ENCODE results near the gene ERO1B. TPM values are rescaled to one million over a fixed set of nuclear protein-coding genes. Genes with fewer than 3 reads are reported as not detected.

Gene ERO1B
- total and polyA plus RNA-seq, 9 donors = 1.8 to 3.6 (median 2.5) TPM

DNA sequence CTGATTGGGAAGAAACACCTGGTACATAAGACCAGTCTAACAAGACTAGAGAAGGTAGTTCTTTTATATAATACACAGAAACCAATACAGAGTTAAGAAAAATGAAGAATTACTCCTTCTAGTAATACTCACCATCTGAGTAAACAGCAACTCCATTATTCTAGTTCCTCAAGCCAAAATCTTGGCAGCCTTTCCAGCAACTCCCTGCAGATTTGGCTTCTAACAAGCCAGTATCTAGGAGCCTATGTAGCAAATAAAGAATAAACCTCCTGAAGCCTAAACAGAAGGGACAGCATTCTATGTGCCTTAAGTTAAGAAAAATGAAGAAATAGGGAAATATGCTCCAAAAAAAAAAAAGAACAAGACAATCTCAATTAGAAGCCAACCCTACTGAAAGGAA is 24.5 kb downstream of the ERO1B start:
- DNase-seq = peak; percentile 55
- Histone ChIP-seq H3K4me3 (ENCODE audit: low read length) (no peak overlapping the region), H3K27ac (ENCODE audit: low read length) (no peak overlapping the region), H3K27me3 (ENCODE audit: control insufficient read depth, insufficient read depth, low read length) (no peaks in the 10 kb centered on the region), H3K4me1 (ENCODE audit: control insufficient read depth, insufficient read depth, low read length) (no peaks in the 10 kb centered on the region), H3K9me3 (replicated peaks; ENCODE audit: control insufficient read depth, low read depth, low read length) (peaks cover 2% of the 10 kb centered on the region), H3K36me3 (ENCODE audit: control insufficient read depth, insufficient read depth, low read length) (no peaks in the 10 kb centered on the region)

DNA sequence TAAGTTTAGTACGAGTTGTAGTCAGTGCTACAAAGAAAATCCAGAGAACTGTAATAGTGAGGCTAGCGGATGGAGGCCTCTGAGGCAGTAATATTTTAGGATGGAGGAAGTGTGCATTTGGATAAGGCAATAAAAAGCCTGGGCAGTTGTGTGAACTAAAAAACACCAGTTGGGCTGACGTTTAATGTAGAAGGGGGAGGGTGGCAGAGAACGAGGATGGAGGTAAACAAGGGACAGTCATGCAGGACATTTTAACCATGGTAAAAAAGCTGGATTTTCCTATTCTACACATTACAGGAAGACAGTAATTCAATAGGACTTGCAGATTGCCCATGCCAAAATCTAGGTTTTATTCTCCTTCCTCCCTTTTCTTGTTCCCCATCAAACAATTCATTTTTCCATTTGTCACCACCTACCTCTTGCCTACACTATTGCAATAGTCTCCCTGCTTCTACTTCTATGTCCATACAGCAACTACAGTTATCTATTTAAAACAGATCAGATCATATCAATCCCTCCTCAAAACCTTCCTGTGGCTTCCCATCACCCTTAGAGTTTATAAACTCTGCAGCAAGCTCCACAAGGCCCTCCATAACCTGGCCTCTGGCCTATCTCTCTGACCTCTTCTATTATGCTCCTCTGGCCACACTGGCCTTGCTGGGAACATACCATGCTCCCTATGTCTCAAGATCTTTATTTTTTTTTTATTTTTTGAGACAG is 27.7 kb downstream of the ERO1B start:
- H3K27me3 ChIP-seq (ENCODE audit: control insufficient read depth, insufficient read depth, low read length) = no peaks in the 10 kb centered on the region
- H3K4me3 ChIP-seq (ENCODE audit: low read length) = no peak overlapping the region
- H3K9me3 ChIP-seq (replicated peaks; ENCODE audit: control insufficient read depth, low read depth, low read length) = peaks cover 2% of the 10 kb centered on the region
- no peaks in the 10 kb centered on the region for H3K36me3 ChIP-seq (ENCODE audit: control insufficient read depth, insufficient read depth, low read length)
- no peak overlapping the region for H3K27ac ChIP-seq (ENCODE audit: low read length)
- no peak for DNase-seq
- 66% methylated on average over 2 of the region's 4 CpGs for WGBS (ENCODE audit: insufficient coverage)
- H3K4me1 ChIP-seq (ENCODE audit: control insufficient read depth, insufficient read depth, low read length) = no peaks in the 10 kb centered on the region

DNA sequence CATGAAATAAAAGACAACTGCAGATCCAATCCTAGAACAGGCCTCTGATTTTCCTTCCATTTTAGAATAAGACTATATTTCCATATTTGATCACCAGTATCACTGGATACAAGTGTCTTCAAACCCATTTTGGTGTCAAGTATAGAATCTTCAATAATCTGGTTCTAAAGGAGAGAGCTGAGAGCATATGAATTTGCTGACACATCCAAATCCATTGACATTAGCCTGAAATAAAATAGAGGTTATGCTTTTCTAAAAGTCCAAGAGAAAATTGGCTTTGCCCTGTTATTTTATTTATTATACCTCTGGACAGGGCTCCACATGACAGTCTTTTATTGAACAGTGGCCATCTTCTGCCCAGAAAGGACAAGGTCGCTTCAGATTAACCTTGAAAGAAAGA is 28.6 kb downstream of the ERO1B start:
- H3K9me3 ChIP-seq (replicated peaks; ENCODE audit: control insufficient read depth, low read depth, low read length) = peaks cover 2% of the 10 kb centered on the region
- no peak overlapping the region for H3K27ac ChIP-seq (ENCODE audit: low read length)
- DNase-seq = no peak
- H3K4me1 ChIP-seq (ENCODE audit: control insufficient read depth, insufficient read depth, low read length) = no peaks in the 10 kb centered on the region
- H3K36me3 ChIP-seq (ENCODE audit: control insufficient read depth, insufficient read depth, low read length) = no peaks in the 10 kb centered on the region
- H3K4me3 ChIP-seq (ENCODE audit: low read length) = no peak overlapping the region
- WGBS (ENCODE audit: insufficient coverage) = no CpG with 5 or more reads among the region's 1 CpG
- H3K27me3 ChIP-seq (ENCODE audit: control insufficient read depth, insufficient read depth, low read length) = no peaks in the 10 kb centered on the region

DNA sequence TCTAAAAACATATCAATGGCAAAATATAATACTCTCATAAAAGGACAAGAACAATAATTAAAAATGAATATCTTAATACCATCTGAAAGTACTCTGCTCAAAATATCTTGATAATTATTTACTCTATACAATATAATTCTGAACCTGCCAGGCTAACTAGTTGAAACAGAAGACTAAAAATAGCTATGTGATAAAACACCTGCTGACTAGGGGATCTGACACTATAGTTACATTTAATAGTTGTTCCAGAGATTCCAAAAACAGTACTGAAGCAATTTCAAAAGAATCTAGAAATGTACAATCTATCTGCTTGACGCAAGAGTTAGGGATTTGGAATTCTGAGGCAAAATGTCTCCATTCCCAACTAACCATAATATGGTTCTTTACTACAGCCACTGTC is 30.2 kb downstream of the ERO1B start:
- WGBS (ENCODE audit: insufficient coverage) = no CpG with 5 or more reads among the region's 1 CpG
- H3K9me3 ChIP-seq (replicated peaks; ENCODE audit: control insufficient read depth, low read depth, low read length) = no peaks in the 10 kb centered on the region
- no peaks in the 10 kb centered on the region for H3K27me3 ChIP-seq (ENCODE audit: control insufficient read depth, insufficient read depth, low read length)
- no peaks in the 10 kb centered on the region for H3K4me1 ChIP-seq (ENCODE audit: control insufficient read depth, insufficient read depth, low read length)
- no peaks in the 10 kb centered on the region for H3K36me3 ChIP-seq (ENCODE audit: control insufficient read depth, insufficient read depth, low read length)
- no peak overlapping the region for H3K27ac ChIP-seq (ENCODE audit: low read length)
- H3K4me3 ChIP-seq (ENCODE audit: low read length) = no peak overlapping the region
- no peak for DNase-seq

DNA sequence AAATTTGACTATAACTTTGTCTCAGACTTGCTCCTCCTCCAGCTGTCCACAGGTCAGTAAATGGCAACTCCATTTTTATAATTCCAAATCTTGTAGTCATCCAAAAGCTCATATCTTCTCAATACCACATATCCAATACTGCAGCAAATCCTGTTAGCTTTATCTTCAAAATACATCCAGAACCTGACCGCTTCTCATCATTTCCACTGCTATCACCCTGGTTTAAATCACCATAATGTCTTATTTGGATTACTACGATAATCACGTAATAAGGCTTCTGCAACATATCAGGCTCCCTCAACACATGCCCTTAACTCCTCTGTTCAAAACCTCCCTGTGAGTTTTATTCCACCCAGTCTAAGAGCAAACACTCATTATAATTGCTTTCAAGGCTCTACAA is 34.5 kb downstream of the ERO1B start:
- H3K4me1 ChIP-seq (ENCODE audit: control insufficient read depth, insufficient read depth, low read length) = no peaks in the 10 kb centered on the region
- no peak overlapping the region for H3K27ac ChIP-seq (ENCODE audit: low read length)
- no peak overlapping the region for H3K4me3 ChIP-seq (ENCODE audit: low read length)
- H3K9me3 ChIP-seq (replicated peaks; ENCODE audit: control insufficient read depth, low read depth, low read length) = no peaks in the 10 kb centered on the region
- no peaks in the 10 kb centered on the region for H3K27me3 ChIP-seq (ENCODE audit: control insufficient read depth, insufficient read depth, low read length)
- H3K36me3 ChIP-seq (ENCODE audit: control insufficient read depth, insufficient read depth, low read length) = no peaks in the 10 kb centered on the region
- WGBS (ENCODE audit: insufficient coverage) = 97% methylated on average over 3 of the region's 3 CpGs
- no peak for DNase-seq

DNA sequence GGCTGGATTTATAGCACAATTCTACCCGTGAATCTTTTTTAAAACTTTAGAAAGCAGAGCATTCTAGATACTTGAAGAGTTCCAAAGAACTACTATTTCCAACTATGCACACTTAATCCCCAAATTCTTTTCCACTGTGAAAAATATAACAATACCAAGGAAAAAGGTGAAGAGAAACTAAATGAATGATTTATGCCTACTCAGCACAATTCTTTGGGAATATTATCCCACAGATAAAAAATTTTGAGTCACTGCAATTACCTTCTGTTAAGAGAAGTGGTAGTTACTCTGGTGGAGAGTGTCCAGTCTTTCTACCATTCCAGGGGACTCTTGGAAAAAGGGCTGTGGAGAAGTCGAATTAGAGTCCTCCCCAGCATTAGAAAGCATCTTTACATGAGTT is 39.2 kb downstream of the ERO1B start:
- DNase-seq = no peak
- no peaks in the 10 kb centered on the region for H3K36me3 ChIP-seq (ENCODE audit: control insufficient read depth, insufficient read depth, low read length)
- H3K4me1 ChIP-seq (ENCODE audit: control insufficient read depth, insufficient read depth, low read length) = no peaks in the 10 kb centered on the region
- no CpG with 5 or more reads among the region's 2 CpGs for WGBS (ENCODE audit: insufficient coverage)
- no peak overlapping the region for H3K4me3 ChIP-seq (ENCODE audit: low read length)
- no peaks in the 10 kb centered on the region for H3K9me3 ChIP-seq (replicated peaks; ENCODE audit: control insufficient read depth, low read depth, low read length)
- H3K27ac ChIP-seq (ENCODE audit: low read length) = no peak overlapping the region
- no peaks in the 10 kb centered on the region for H3K27me3 ChIP-seq (ENCODE audit: control insufficient read depth, insufficient read depth, low read length)

DNA sequence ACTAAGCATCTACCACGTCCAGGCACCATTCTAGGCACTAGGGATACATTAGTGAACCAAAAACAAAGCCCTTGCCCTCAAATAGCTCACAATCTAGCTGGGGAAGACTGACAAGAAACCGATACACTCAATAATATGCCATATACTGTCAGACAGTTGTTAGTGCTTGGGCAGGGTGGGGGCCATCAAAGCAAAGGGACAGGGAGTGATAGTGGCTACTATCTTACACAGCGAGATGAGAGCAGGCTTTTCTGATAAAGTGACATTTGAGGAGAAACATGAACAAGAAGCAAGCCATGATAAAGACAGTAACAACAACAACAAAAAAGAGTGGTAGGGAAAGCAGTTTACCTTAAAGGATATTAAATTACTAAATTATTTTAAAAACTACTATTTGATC is 41.1 kb downstream of the ERO1B start:
- no peak overlapping the region for H3K27ac ChIP-seq (ENCODE audit: low read length)
- no peaks in the 10 kb centered on the region for H3K9me3 ChIP-seq (replicated peaks; ENCODE audit: control insufficient read depth, low read depth, low read length)
- no peaks in the 10 kb centered on the region for H3K27me3 ChIP-seq (ENCODE audit: control insufficient read depth, insufficient read depth, low read length)
- no peaks in the 10 kb centered on the region for H3K4me1 ChIP-seq (ENCODE audit: control insufficient read depth, insufficient read depth, low read length)
- WGBS (ENCODE audit: insufficient coverage) = no CpG with 5 or more reads among the region's 3 CpGs
- H3K4me3 ChIP-seq (ENCODE audit: low read length) = no peak overlapping the region
- H3K36me3 ChIP-seq (ENCODE audit: control insufficient read depth, insufficient read depth, low read length) = no peaks in the 10 kb centered on the region
- DNase-seq = no peak

DNA sequence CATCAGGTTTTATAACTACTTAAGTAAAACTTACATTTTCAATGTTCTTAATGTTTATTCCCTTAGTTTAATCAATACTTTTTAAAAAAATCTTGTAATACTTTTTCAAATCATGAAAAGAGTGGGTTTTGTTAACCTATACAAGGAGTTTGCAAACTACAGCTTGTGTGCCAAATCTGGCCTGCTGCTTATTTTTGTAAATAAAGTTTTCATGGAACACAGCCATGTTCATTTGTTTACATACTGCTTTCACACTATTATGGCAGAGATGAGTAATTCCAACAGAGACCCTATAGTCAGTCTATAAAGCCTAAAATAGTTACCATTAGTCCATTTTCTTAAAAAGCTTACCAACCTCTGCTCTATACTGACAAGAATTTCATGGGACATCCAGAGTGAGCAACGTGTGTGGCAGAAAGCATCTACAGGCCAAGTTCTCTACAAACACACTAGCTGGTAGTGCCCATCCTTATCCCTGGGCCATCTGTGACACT is 42.6 kb downstream of the ERO1B start:
- Histone ChIP-seq H3K36me3 (ENCODE audit: control insufficient read depth, insufficient read depth, low read length) (no peaks in the 10 kb centered on the region), H3K27ac (ENCODE audit: low read length) (no peak overlapping the region), H3K4me3 (ENCODE audit: low read length) (no peak overlapping the region), H3K4me1 (ENCODE audit: control insufficient read depth, insufficient read depth, low read length) (no peaks in the 10 kb centered on the region), H3K9me3 (replicated peaks; ENCODE audit: control insufficient read depth, low read depth, low read length) (no peaks in the 10 kb centered on the region), H3K27me3 (ENCODE audit: control insufficient read depth, insufficient read depth, low read length) (no peaks in the 10 kb centered on the region)
- WGBS (ENCODE audit: insufficient coverage) = 68% methylated on average over 1 of the region's 1 CpG
- DNase-seq = no peak

DNA sequence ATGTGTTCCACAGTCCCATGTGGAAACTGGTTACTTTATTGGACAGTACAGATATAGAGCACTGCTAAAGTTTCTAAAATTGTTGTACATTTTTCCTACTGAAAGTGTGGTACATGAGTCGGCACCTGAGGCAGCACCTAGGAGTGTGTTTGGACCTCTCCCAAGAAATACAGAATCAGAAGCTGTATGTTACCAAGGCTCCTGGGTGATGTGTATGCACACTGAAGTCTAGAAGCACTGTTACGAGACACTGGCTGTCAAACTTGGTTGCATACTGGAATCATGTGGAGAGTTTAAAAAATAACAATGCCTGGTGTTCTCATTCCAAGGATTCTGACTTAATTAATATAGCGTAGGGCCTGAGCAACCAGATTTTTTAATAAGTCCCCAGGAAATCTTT is 46.6 kb downstream of the ERO1B start:
- Histone ChIP-seq H3K4me3 (ENCODE audit: low read length) (no peak overlapping the region), H3K27me3 (ENCODE audit: control insufficient read depth, insufficient read depth, low read length) (no peaks in the 10 kb centered on the region), H3K36me3 (ENCODE audit: control insufficient read depth, insufficient read depth, low read length) (no peaks in the 10 kb centered on the region), H3K27ac (ENCODE audit: low read length) (no peak overlapping the region), H3K9me3 (replicated peaks; ENCODE audit: control insufficient read depth, low read depth, low read length) (no peaks in the 10 kb centered on the region), H3K4me1 (ENCODE audit: control insufficient read depth, insufficient read depth, low read length) (no peaks in the 10 kb centered on the region)
- WGBS (ENCODE audit: insufficient coverage) = no CpG with 5 or more reads among the region's 3 CpGs
- DNase-seq = no peak

DNA sequence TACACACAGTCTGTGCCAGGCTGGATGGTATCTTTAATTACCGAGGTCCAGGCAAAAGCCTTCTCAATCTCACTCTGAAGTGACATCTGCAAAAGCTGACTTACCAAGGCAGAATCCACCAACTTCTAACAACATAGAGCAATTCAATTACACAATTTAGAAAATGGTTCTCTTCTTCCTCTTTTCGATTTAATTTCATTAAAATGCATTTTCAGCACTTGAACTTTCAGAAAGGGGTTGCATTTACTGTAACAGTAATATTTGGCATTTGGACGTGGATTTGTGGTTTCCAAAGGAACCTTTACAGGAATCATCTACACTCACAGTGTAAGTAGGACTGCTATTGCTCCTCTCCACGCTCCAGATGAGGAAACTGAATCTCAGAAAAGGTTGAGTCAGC is 53.3 kb downstream of the ERO1B start:
- 60% methylated on average over 1 of the region's 4 CpGs for WGBS (ENCODE audit: insufficient coverage)

DNA sequence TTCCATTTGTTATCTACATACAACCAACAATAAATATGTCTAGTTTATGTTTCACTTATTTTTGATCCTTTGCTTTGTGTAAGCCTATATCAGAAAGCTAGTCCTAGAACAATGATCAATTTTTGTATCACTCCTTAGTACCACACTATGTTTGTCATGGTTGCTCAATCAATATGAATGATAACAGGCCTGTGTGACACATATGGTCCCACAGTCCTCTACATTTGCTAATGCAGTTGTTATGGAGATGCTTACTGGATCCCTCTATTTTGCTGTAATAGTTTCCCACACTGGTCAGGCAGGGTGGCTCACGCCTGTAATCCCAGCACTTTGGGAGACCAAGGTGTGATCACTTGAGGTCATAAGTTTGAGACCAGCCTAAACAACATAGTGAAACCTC is 59.1 kb downstream of the ERO1B start:
- WGBS (ENCODE audit: insufficient coverage) = no CpG with 5 or more reads among the region's 1 CpG
- H3K36me3 ChIP-seq (ENCODE audit: control insufficient read depth, insufficient read depth, low read length) = no peaks in the 10 kb centered on the region

More for the DNA sequence above, 53.3 kb downstream of the ERO1B start:
- Histone ChIP-seq H3K4me1 (ENCODE audit: control insufficient read depth, insufficient read depth, low read length) (no peaks in the 10 kb centered on the region), H3K27ac (ENCODE audit: low read length) (no peak overlapping the region), H3K27me3 (ENCODE audit: control insufficient read depth, insufficient read depth, low read length) (no peaks in the 10 kb centered on the region), H3K36me3 (ENCODE audit: control insufficient read depth, insufficient read depth, low read length) (no peaks in the 10 kb centered on the region), H3K9me3 (replicated peaks; ENCODE audit: control insufficient read depth, low read depth, low read length) (no peaks in the 10 kb centered on the region), H3K4me3 (ENCODE audit: low read length) (no peak overlapping the region)
- DNase-seq = no peak

More for the DNA sequence above, 59.1 kb downstream of the ERO1B start:
- Histone ChIP-seq H3K9me3 (replicated peaks; ENCODE audit: control insufficient read depth, low read depth, low read length) (no peaks in the 10 kb centered on the region), H3K27me3 (ENCODE audit: control insufficient read depth, insufficient read depth, low read length) (no peaks in the 10 kb centered on the region), H3K4me1 (ENCODE audit: control insufficient read depth, insufficient read depth, low read length) (no peaks in the 10 kb centered on the region), H3K27ac (ENCODE audit: low read length) (no peak overlapping the region), H3K4me3 (ENCODE audit: low read length) (no peak overlapping the region)
- DNase-seq = no peak

Data from muscle of leg (tissue), 11 donors.